Measurements from ENCODE around the gene MAMDC4.

DNA sequence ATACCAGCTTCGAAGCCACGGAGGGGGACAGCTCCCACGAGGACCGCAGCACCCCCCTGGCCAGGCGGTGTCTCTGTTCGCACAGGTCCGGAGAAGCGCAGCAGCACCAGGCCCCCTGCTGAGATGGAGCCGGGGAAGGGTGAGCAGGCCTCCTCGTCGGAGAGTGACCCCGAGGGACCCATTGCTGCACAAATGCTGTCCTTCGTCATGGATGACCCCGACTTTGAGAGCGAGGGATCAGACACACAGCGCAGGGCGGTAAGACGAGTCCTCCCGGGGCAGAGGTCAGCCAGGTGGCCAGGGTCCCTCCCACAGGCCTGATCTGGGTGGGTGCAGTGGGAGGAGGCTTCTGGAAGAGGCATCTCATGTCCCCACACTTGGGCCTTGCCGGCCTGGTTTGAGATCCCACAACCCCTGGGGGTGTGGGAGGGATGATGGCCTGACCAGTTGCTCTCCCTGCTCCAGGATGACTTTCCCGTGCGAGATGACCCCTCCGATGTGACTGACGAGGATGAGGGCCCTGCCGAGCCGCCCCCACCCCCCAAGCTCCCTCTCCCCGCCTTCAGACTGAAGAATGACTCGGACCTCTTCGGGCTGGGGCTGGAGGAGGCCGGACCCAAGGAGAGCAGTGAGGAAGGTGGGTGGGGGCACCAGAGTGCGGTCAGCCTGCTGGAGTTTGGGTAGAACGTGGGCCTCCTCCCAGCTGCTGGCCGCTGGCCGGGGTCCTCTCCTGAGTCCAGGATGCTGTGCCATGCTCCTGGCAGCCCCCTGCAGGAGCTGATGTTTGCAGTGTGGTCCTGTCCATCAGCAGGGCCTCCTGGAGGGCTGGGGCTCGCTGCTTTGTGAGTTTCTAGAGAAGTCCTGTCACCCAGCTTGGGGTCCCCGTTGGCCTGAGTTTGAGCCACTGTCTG lies 12.7 kb upstream of the MAMDC4 start:
- TF ChIP-seq, protein P1, sequence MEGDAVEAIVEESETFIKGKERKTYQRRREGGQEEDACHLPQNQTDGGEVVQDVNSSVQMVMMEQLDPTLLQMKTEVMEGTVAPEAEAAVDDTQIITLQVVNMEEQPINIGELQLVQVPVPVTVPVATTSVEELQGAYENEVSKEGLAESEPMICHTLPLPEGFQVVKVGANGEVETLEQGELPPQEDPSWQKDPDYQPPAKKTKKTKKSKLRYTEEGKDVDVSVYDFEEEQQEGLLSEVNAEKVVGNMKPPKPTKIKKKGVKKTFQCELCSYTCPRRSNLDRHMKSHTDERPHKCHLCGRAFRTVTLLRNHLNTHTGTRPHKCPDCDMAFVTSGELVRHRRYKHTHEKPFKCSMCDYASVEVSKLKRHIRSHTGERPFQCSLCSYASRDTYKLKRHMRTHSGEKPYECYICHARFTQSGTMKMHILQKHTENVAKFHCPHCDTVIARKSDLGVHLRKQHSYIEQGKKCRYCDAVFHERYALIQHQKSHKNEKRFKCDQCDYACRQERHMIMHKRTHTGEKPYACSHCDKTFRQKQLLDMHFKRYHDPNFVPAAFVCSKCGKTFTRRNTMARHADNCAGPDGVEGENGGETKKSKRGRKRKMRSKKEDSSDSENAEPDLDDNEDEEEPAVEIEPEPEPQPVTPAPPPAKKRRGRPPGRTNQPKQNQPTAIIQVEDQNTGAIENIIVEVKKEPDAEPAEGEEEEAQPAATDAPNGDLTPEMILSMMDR (IDR thresholded peaks at IDR 0.05; ENCODE audit: borderline replicate concordance, extremely low read depth, low read length, poor library complexity, severe bottlenecking), result no peak
- TF ChIP-seq EZH2 (IDR thresholded peaks at IDR 0.05; ENCODE audit: borderline replicate concordance, low read depth, low read length, severe bottlenecking), result no peak

All from DND-41 (cell line).